RWPE2 (cell line): ENCODE results near the gene CNTNAP2.

ENCODE experiments used
- ATAC-seq: fragments of 200-7000 bp; cut with Tn5 transposase; 3 replicates; pipeline ENCODE4 v1.9.1; 2021; ENCODE audit warnings: low read depth
- DNase-seq: peaks from one replicate; pipeline ENCODE4 v3.0.0-alpha.2; 2020; ENCODE audit warnings: low spot score
- H3K27ac ChIP-seq: fragments of 450-650 bp; 2 replicates; pipeline ENCODE4 v1.5.1; 2017; ENCODE audit warnings: mild to moderate bottlenecking; ENCODE audit not compliant: poor library complexity, severe bottlenecking
- H3K27me3 ChIP-seq: fragments of 250-450 bp; sonication (Bioruptor Pico); 2 replicates; pipeline ENCODE4 v1.5.1; 2021; ENCODE audit warnings: mild to moderate bottlenecking, moderate library complexity; ENCODE audit not compliant: insufficient read depth, poor library complexity, severe bottlenecking
- H3K36me3 ChIP-seq: fragments of 250-450 bp; sonication (Bioruptor Pico); 2 replicates; pipeline ENCODE4 v1.5.1; 2020; ENCODE audit warnings: low read depth, mild to moderate bottlenecking, moderate library complexity
- H3K4me1 ChIP-seq: fragments of 250-450 bp; sonication (Bioruptor Pico); 2 replicates; pipeline ENCODE4 v1.5.1; 2021; ENCODE audit warnings: mild to moderate bottlenecking, moderate library complexity; ENCODE audit not compliant: insufficient read depth, poor library complexity, severe bottlenecking
- H3K4me3 ChIP-seq: fragments of 250-450 bp; sonication (Bioruptor Pico); 2 replicates; pipeline ENCODE4 v1.5.1; 2021; ENCODE audit warnings: mild to moderate bottlenecking, moderate library complexity; ENCODE audit not compliant: severe bottlenecking
- H3K9me3 ChIP-seq: fragments of 250-450 bp; sonication (Bioruptor Pico); 2 replicates; pipeline ENCODE4 v1.5.1; 2021; ENCODE audit warnings: mild to moderate bottlenecking, moderate library complexity; ENCODE audit not compliant: severe bottlenecking
- CTCF ChIP-seq: fragments of 450-650 bp; IDR thresholded peaks from one replicate; pipeline ENCODE4 v1.5.1; 2017; ENCODE audit warnings: mild to moderate bottlenecking, moderate library complexity; ENCODE audit not compliant: poor library complexity, severe bottlenecking

The CNTNAP2 gene

DNA sequence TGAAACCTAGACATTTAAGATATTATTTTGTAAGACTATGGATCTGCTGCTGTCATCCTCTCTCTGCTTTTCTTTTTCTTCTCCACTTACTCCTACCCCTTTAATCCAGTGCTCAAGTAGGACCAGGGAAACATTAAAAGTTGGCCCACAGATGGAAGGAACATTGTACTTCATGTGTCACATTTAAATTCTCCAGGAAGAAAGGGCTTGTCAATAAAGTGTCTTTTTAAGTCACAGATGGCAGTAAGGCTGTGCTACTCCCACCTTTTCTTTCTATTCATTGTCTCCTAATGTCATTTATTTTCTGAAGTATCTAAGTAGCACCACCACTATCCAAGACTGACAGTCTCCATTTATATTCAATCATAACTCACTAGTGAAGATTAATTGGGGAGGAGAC lies 1736.2 kb downstream of the CNTNAP2 start:
- H3K36me3 ChIP-seq: no peaks in the 10 kb centered on the region
- H3K27me3 ChIP-seq: no peaks in the 10 kb centered on the region
- no peaks in the 10 kb centered on the region for H3K4me1 ChIP-seq
- DNase-seq (no peak), ATAC-seq (no peak)
- TF ChIP-seq CTCF: no peak
- H3K9me3 ChIP-seq: no peaks in the 10 kb centered on the region
- no peak overlapping the region for H3K4me3 ChIP-seq
- H3K27ac ChIP-seq: no peak overlapping the region

GRCh38 chr7:147857152-147858140 lies 1740.8 kb downstream of the CNTNAP2 start:
- Histone ChIP-seq H3K36me3 (no peaks in the 10 kb centered on the region), H3K9me3 (no peaks in the 10 kb centered on the region), H3K27ac (no peak overlapping the region), H3K4me1 (no peaks in the 10 kb centered on the region), H3K27me3 (no peaks in the 10 kb centered on the region), H3K4me3 (no peak overlapping the region)
- no peak for ATAC-seq
- TF ChIP-seq CTCF: no peak
- no peak for DNase-seq

- no peak for DNase-seq
- no peak overlapping the region for H3K4me3 ChIP-seq
Observed at GRCh38 chr7:147858421-147858820, 1741.8 kb downstream of the CNTNAP2 start.

DNA sequence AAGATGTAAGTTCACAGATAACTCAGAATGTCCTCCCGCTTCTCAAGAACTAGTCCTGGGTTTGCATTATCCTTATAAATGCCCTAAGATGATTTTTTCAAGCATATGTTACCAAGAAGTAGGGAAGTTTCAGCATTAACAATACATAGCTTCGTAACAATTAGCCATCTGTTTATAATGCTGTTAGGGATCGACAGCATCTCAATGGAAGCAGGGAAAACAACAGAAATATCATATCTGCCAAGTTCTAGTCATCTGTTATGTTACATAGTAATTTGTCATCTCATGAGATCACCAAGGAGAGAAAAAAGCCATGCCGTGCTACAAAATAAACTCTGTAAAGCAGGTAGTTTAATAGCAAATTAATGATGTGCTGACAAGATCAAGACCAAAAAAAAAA lies 1742.4 kb downstream of the CNTNAP2 start:
- Histone ChIP-seq H3K9me3 (no peaks in the 10 kb centered on the region), H3K4me1 (no peaks in the 10 kb centered on the region), H3K36me3 (no peaks in the 10 kb centered on the region), H3K4me3 (no peak overlapping the region), H3K27me3 (no peaks in the 10 kb centered on the region), H3K27ac (no peak overlapping the region)
- no peak for TF ChIP-seq CTCF
- no peak for ATAC-seq
- DNase-seq: no peak

More at GRCh38 chr7:147858421-147858820, 1741.8 kb downstream of the CNTNAP2 start:
- Histone ChIP-seq H3K4me1 (no peaks in the 10 kb centered on the region), H3K36me3 (no peaks in the 10 kb centered on the region), H3K27ac (no peak overlapping the region), H3K27me3 (no peaks in the 10 kb centered on the region), H3K9me3 (no peaks in the 10 kb centered on the region)
- no peak for TF ChIP-seq CTCF
- ATAC-seq: no peak

DNA sequence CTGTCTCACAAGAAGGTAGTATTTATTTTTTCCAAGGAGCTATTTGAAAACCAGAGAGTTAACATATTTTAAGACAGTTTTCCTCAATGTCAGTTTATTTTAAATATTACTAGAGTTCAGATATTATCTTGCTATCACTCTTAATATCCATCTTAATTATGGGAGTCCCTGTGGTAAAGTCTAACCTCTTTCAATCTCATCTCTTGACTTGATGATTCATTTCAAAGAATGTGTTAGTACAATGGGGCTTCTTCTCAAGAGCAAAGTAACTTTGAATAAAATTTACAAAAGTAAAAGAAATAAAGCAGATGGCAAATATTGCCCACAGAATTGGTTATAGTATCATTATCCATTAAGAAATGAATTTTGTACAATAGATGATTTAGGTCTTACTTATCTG lies 1742.9 kb downstream of the CNTNAP2 start:
- no peak for TF ChIP-seq CTCF

More for the DNA sequence above, 1742.9 kb downstream of the CNTNAP2 start:
- no peaks in the 10 kb centered on the region for H3K9me3 ChIP-seq
- no peaks in the 10 kb centered on the region for H3K4me1 ChIP-seq
- H3K27ac ChIP-seq: no peak overlapping the region
- no peaks in the 10 kb centered on the region for H3K27me3 ChIP-seq
- H3K4me3 ChIP-seq: no peak overlapping the region
- no peaks in the 10 kb centered on the region for H3K36me3 ChIP-seq
- DNase-seq: no peak
- no peak for ATAC-seq
